ENCODE measurements around the gene ATF7. TPM values are rescaled to one million over a fixed set of nuclear protein-coding genes. Genes with fewer than 3 reads are reported as not detected.

Gene ATF7
- total RNA-seq, 4 donors from 2014 or later: 26.7 to 54.9 (median 33.3) TPM

DNA sequence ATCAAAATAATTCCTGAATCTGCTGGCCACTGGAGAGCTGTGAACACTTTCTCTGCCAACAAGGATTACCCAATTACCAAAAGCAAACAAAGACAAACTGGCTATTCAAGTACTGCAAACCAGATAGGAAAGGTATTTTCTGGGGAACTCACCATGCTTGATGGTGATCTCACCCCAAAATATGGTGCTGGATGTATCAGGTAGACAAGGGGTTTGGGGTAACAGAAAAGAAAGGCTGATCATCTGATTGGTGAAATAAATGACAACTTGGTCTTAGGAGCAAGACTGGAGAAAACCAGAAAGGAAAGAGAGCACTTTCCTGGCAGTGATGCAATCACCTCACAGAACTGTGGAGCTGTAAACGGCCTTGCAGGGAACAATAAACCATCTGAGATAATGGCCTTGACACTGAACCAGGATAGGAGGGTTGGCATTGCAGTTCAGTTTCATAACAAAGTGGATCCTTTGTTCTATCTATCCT is 87.9 kb downstream of the ATF7 start:
- peak; percentile 73 for ATAC-seq
- no peaks in the 10 kb centered on the region for H3K9me3 ChIP-seq
- 8% methylated on average over 1 of the region's 1 CpG; no CpG with 5 or more reads in 1 of the 2 donors for WGBS, 2 donors (ENCODE audit: low coverage in 1 of 2)
- no peak overlapping the region for H3K4me3 ChIP-seq
- H3K36me3 ChIP-seq: peaks cover 0 to 100% of the 10 kb centered on the region in 2 donors
- H3K4me1 ChIP-seq: peaks cover 0 to 14% (median 5%) of the 10 kb centered on the region in 3 donors
- no peaks in the 10 kb centered on the region for H3K27me3 ChIP-seq
- peak overlapping the region in 2 of 4 donors; percentile 37 to 49 for H3K27ac ChIP-seq
- TF ChIP-seq EP300 (IDR thresholded peaks at IDR 0.05) (no peak), POLR2AphosphoS5 (IDR thresholded peaks at IDR 0.05) (no peak), POLR2A (IDR thresholded peaks at IDR 0.05) (no peak), CTCF (IDR thresholded peaks at IDR 0.05) (no peak)

DNA sequence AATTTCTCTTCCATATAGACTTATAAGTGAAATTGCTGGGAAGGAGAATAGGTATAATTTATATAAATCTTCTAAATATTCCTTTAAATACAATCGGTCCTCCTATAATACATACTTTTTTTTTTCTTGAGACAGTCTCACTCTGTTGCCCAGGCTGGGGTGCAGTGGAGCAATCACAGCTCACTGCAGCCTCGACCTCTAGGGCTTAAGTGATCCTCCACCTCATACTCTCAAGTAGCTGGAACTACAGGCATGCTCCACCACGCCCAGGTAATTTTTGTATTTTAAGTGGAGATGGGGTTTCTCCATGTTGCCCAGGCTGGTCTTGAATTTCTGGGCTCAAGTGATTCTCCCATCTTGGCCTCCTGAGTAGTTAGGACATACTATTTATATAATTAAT is 89.2 kb downstream of the ATF7 start:
- no peak for TF ChIP-seq EP300 (IDR thresholded peaks at IDR 0.05)
- no peak for TF ChIP-seq CTCF (IDR thresholded peaks at IDR 0.05)
- no peak for TF ChIP-seq POLR2AphosphoS5 (IDR thresholded peaks at IDR 0.05)
- no peak for TF ChIP-seq POLR2A (IDR thresholded peaks at IDR 0.05)
- H3K36me3 ChIP-seq: peaks cover 0 to 100% of the 10 kb centered on the region in 2 donors
- peaks cover 0 to 14% (median 5%) of the 10 kb centered on the region in 3 donors for H3K4me1 ChIP-seq
- H3K4me3 ChIP-seq: no peak overlapping the region
- no peaks in the 10 kb centered on the region for H3K27me3 ChIP-seq
- H3K27ac ChIP-seq: no peak overlapping the region
- WGBS, 2 donors (ENCODE audit: low coverage in 1 of 2): 86% methylated on average over 2 to 3 of the region's 3 CpGs
- no peak for ATAC-seq
- H3K9me3 ChIP-seq: no peaks in the 10 kb centered on the region

DNA sequence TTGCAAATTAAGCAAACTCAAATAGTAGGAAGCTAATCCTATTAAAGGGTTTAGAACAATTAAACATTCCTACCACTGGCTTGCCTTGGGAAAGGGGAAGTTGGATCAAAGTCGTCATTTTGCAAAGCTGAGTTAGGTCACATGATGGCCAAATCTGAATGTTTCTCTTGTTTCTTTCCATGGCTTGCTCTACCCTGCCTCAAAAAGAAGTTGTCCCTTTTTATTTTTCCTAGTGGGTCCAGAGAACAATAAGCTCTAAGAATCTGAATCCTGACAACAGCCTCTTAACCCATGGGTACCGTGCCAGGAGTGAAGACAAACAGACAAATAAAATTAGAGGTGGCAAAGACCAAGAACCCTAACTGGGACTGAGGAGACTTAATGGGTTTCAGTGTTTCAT is 92.7 kb downstream of the ATF7 start:
- Histone ChIP-seq H3K27ac (no peak overlapping the region), H3K4me1 (peaks cover 0 to 6% (median 2%) of the 10 kb centered on the region in 3 donors), H3K9me3 (no peaks in the 10 kb centered on the region), H3K27me3 (no peaks in the 10 kb centered on the region), H3K4me3 (no peak overlapping the region), H3K36me3 (peaks cover 0 to 100% of the 10 kb centered on the region in 2 donors)
- WGBS, 2 donors (ENCODE audit: low coverage in 1 of 2): 48 to 82% methylated on average over 1 to 2 of the region's 2 CpGs
- TF ChIP-seq POLR2AphosphoS5 (IDR thresholded peaks at IDR 0.05): no peak
- TF ChIP-seq POLR2A (IDR thresholded peaks at IDR 0.05): no peak
- TF ChIP-seq CTCF (IDR thresholded peaks at IDR 0.05): no peak
- TF ChIP-seq EP300 (IDR thresholded peaks at IDR 0.05): no peak
- no peak for ATAC-seq

DNA sequence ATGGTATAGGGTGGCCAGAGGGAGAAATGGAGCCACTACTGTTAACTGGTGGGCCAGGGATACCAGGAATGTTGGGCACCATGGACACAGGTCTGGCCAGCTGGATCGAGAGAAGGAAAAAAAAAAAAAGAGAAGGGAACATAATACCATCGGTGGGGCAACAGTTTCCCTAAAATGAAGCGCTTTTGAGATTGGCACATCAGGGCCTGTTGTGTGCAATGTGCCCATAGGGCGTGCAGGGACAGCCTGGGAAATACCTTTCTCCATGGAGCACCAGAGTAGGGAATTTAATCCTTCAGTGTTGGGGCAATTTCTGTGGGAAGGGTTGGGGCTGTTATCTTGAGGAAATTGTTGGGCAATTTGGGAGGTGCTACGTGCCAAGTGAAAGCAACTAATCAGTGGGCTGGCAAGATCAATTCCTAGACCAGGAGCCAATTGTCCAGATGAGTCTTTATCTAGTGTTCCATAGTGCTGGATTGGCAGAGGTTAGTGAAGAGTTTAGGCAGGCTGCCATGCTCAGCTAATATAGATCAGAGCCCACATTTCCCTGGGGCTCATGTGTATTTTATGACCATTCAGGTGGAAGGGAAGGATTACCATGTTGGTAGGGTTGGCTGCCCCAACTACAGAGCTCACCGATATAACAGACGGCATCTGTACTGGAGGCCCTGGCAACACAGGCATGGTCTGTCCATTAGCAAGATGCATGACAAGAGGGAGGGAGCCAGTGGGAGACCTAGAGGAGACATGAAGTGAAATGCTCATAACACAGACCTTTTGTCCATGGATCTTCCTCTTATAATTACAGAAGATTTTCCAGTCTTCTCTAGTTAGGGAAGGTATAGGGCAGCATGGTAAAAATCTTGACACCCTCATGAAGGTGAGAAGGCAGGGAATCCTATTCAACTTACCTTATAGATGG is 93.4 kb downstream of the ATF7 start:
- ATAC-seq: no peak

DNA sequence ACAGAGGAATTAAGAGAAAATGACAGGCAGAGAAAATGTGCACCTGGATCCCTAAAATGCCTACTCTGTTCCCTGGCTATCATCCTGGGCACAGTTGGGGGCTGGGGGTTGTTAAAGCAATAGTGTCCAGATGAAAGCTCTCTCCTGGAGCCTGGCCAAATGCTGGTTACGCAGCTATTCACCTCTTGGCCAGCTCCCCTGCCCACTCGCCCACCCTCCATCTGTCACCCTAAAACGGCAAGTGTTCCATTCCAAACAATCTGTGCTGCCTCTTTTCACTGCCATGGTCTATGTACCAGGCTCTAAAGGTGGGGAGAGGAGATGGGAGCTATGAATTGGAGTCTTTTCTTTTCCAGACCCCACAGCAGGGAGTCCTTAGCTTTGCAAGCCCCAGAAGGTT is 94.2 kb downstream of the ATF7 start:
- Histone ChIP-seq H3K4me1 (no peaks in the 10 kb centered on the region), H3K9me3 (no peaks in the 10 kb centered on the region), H3K27ac (no peak overlapping the region), H3K27me3 (no peaks in the 10 kb centered on the region), H3K36me3 (peaks cover 0 to 100% of the 10 kb centered on the region in 2 donors), H3K4me3 (no peak overlapping the region)
- TF ChIP-seq POLR2AphosphoS5 (IDR thresholded peaks at IDR 0.05): no peak
- TF ChIP-seq POLR2A (IDR thresholded peaks at IDR 0.05): no peak
- TF ChIP-seq EP300 (IDR thresholded peaks at IDR 0.05): no peak
- ATAC-seq: no peak
- 40% methylated on average over 1 of the region's 3 CpGs; no CpG with 5 or more reads in 1 of the 2 donors for WGBS, 2 donors (ENCODE audit: low coverage in 1 of 2)

More for the DNA sequence above, 93.4 kb downstream of the ATF7 start:
- no peak overlapping the region for H3K27ac ChIP-seq
- no peaks in the 10 kb centered on the region for H3K4me1 ChIP-seq
- H3K4me3 ChIP-seq: no peak overlapping the region
- WGBS, 2 donors (ENCODE audit: low coverage in 1 of 2): 82 to 83% methylated on average over 6 to 7 of the region's 7 CpGs
- TF ChIP-seq EP300 (IDR thresholded peaks at IDR 0.05): no peak
- H3K36me3 ChIP-seq: peaks cover 0 to 100% of the 10 kb centered on the region in 2 donors
- H3K9me3 ChIP-seq: no peaks in the 10 kb centered on the region
- no peaks in the 10 kb centered on the region for H3K27me3 ChIP-seq
